NCI-H748 (cell line): ENCODE data around the gene SUN1.

Experiments
- DNase-seq: peaks from one replicate; lab custom pipeline; 2025; ENCODE audit not compliant: unreplicated experiment; lab: John Stamatoyannopoulos, UW

Gene SUN1

GRCh38 chr7:875476-876076 is 43.3 kb downstream of the SUN1 start:
- peak; percentile 32 for DNase-seq

GRCh38 chr7:876077-876971 is 44.0 kb downstream of the SUN1 start, which contains the start of gene GET4:
GET4 (plus strand) TSS chr7:876554; CDS start chr7:876646, 92 bp downstream.
- DNase-seq = peak; percentile 98

- DNase-seq = peak; percentile 67
Measured at GRCh38 chr7:876972-877311, 44.7 kb downstream of the SUN1 start.

GRCh38 chr7:877312-878232 is 45.3 kb downstream of the SUN1 start:
- DNase-seq = peak; percentile 34

- no peak for DNase-seq
Measured at GRCh38 chr7:879093-879492, 46.8 kb downstream of the SUN1 start.

- DNase-seq = no peak
Measured at GRCh38 chr7:879706-880105, 47.4 kb downstream of the SUN1 start.

- no peak for DNase-seq
Measured at GRCh38 chr7:880450-880849, 48.2 kb downstream of the SUN1 start.

GRCh38 chr7:881441-882234 is 49.4 kb downstream of the SUN1 start:
- DNase-seq = no peak

GRCh38 chr7:882336-883035 is 50.2 kb downstream of the SUN1 start:
- DNase-seq = no peak

- DNase-seq = no peak
Measured at GRCh38 chr7:883055-884021, 51.1 kb downstream of the SUN1 start.

- no peak for DNase-seq
Measured at GRCh38 chr7:884191-885003, 52.1 kb downstream of the SUN1 start.

GRCh38 chr7:885261-885892 is 53.1 kb downstream of the SUN1 start:
- DNase-seq = no peak

- DNase-seq = no peak
Measured at GRCh38 chr7:885893-886625, 53.8 kb downstream of the SUN1 start.

- DNase-seq = no peak
Measured at GRCh38 chr7:886626-887487, 54.6 kb downstream of the SUN1 start.

GRCh38 chr7:887488-887820 is 55.2 kb downstream of the SUN1 start:
- DNase-seq = no peak
